B cell (primary cell): ENCODE results near the gene CDKL4.

Experiments
- CTCF ChIP-seq: fragments of 200-600 bp; IDR thresholded peaks from one replicate; pipeline ENCODE4 v1.8.0; 2022; ENCODE audit warnings: antibody characterized with exemption, mild to moderate bottlenecking
- EZH2 ChIP-seq: IDR thresholded peaks from 2 replicates; pipeline ENCODE4 v1.6.1; 2012; ENCODE audit warnings: borderline replicate concordance, low read depth, mild to moderate bottlenecking, moderate library complexity, low read length; ENCODE audit not compliant: insufficient read depth, poor library complexity, severe bottlenecking

- TF ChIP-seq CTCF (no peak), EZH2 (no peak)
Measured at GRCh38 chr2:39256040-39256439, 12.3 kb upstream of the CDKL4 start.
